Activated T-cell treated with anti-CD3 and anti-CD28 coated beads for 1 hour (primary cell): ENCODE data around the gene LRRC18.

ENCODE experiments used
- DNase-seq: peaks from one replicate; pipeline ENCODE4 v3.0.0-alpha.2; 2020; ENCODE audit warnings: low read depth

LRRC18 gene

GRCh38 chr10:48946332-48946731 is 6.7 kb upstream of the LRRC18 start:
- DNase-seq, result no peak

GRCh38 chr10:48945441-48946130 is 5.9 kb upstream of the LRRC18 start:
- no peak for DNase-seq

GRCh38 chr10:48944171-48944570 is 4.5 kb upstream of the LRRC18 start:
- DNase-seq, result no peak

GRCh38 chr10:48943096-48943495 is 3.5 kb upstream of the LRRC18 start:
- DNase-seq, result no peak

GRCh38 chr10:48941427-48942075 is 1.9 kb upstream of the LRRC18 start:
- no peak for DNase-seq

- DNase-seq, result no peak
These were observed 1.3 kb upstream of the LRRC18 start for GRCh38 chr10:48940958-48941357.

GRCh38 chr10:48940372-48940771 is 732 bp upstream of the LRRC18 start:
- no peak for DNase-seq

GRCh38 chr10:48938990-48939536 is 577 bp downstream of the LRRC18 start:
- DNase-seq, result no peak

GRCh38 chr10:48938281-48938680 is 1.4 kb downstream of the LRRC18 start:
- DNase-seq, result no peak

- no peak for DNase-seq
These were observed 1.8 kb downstream of the LRRC18 start for GRCh38 chr10:48937796-48938195.

- DNase-seq, result no peak
These were observed 4.1 kb downstream of the LRRC18 start for GRCh38 chr10:48935577-48935976.

- DNase-seq, result no peak
These were observed 4.8 kb downstream of the LRRC18 start for GRCh38 chr10:48934672-48935501.

- DNase-seq, result no peak
These were observed 6.6 kb downstream of the LRRC18 start for GRCh38 chr10:48932831-48933664.

- no peak for DNase-seq
These were observed 8.5 kb downstream of the LRRC18 start for GRCh38 chr10:48931188-48931587.

GRCh38 chr10:48929413-48929990 is 10.1 kb downstream of the LRRC18 start:
- DNase-seq, result no peak

- DNase-seq, result no peak
These were observed 12.7 kb downstream of the LRRC18 start for GRCh38 chr10:48926764-48927540.

GRCh38 chr10:48926255-48926654 is 13.4 kb downstream of the LRRC18 start:
- no peak for DNase-seq

- DNase-seq, result no peak
These were observed 14.7 kb downstream of the LRRC18 start for GRCh38 chr10:48924988-48925387.

- DNase-seq, result no peak
These were observed 15.9 kb downstream of the LRRC18 start for GRCh38 chr10:48923748-48924147.

- no peak for DNase-seq
These were observed 26.0 kb downstream of the LRRC18 start for GRCh38 chr10:48913674-48914073.

GRCh38 chr10:48910548-48910947 is 29.1 kb downstream of the LRRC18 start:
- no peak for DNase-seq
